NCI-H1092 (cell line): Measurements from ENCODE around the gene TAF5.
A peak's percentile ranks its signal among the peaks of the same experiment; 100 is the strongest.
"Not testable (repeated sequence)": the region's sequence is repeated elsewhere in the genome, so short reads cannot be mapped to it uniquely, and the experiment has no call there.

Source experiments
- DNase-seq: peaks from one replicate; lab custom pipeline; 2025; lab: John Stamatoyannopoulos, UW

Gene TAF5

GRCh38 chr10:103413564-103413963, 45.8 kb downstream of the TAF5 start:
- DNase-seq = no peak

DNA sequence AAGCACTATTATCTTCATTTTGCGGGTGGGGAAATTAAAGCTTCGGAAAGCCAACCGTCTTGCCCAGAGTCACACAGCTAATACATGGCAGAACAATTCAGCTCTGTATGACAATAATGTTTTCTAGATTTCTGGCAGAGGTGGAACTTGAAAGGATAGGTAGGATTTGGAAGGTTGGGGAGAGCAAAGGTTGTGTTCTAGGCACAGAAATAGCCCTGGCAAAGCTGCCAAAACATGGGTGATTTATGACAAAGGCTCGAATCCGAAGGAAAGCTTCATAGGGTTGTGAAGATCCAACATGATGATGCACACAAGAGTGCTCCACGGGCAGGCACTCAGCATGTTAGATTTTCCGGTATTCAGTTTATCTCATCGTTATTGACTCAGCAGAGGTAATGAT, 47.8 kb downstream of the TAF5 start:
- no peak for DNase-seq

- peak; percentile 34 for DNase-seq
Observed at GRCh38 chr10:103416436-103417147, 48.8 kb downstream of the TAF5 start.

GRCh38 chr10:103417148-103417469, 49.3 kb downstream of the TAF5 start:
- not testable (repeated sequence) for DNase-seq

DNA sequence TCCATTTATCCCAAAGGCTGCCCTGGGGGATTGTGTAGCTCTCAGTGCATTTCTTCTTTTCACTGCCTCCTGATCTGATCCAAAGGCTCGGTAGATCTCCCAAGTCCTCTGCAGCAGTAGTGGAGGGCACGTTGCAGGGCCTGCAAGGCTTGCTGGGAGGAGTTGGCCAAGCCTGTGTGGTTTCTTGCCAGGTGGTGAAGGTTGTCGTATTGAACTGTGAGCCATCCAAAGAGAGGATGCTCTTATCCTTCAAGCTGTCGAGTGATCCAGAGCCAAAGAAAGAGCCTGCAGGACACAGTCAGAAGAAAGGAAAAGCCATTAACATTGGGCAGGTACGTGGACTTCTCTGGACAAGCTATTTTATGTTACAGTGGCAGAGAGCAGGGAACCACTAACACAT, 49.8 kb downstream of the TAF5 start:
- no peak for DNase-seq

GRCh38 chr10:103419101-103419500, 51.3 kb downstream of the TAF5 start:
- DNase-seq = no peak

- DNase-seq = no peak
Observed at GRCh38 chr10:103423748-103424147, 56.0 kb downstream of the TAF5 start.

GRCh38 chr10:103427866-103428265, 60.1 kb downstream of the TAF5 start:
- DNase-seq = no peak

DNA sequence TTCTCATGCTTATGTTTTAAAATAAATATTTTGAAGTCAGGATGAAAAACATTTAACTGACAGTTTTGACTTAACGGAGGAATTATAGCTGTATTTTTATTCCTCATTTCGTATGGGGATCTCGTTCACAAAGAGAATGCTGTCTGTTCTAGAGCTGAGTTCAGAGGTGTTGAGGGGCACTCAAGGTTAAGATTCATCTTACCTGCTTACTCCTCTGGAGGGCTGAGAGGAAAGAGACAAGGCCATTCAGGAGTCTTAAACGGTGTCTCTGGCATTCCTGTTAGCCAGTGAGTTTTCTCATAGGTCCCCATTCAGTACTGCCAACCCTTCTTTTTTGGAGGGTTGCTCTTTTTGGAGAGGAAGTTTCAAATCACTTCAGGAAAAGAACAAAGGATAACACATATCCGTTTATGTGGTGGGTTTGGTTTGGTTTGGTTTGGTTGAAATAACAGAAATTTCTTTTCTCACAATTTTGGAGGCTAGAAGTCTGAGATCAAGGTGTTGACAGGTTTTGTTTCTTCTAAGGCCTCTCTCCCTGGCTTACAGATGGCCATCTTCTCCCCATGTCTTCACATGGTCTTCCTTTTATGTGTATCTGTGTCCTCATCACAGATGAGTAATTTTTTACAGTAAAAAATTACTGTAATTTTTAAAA, 61.3 kb downstream of the TAF5 start:
- no peak for DNase-seq

GRCh38 chr10:103429647-103430046, 61.9 kb downstream of the TAF5 start:
- DNase-seq = no peak

DNA sequence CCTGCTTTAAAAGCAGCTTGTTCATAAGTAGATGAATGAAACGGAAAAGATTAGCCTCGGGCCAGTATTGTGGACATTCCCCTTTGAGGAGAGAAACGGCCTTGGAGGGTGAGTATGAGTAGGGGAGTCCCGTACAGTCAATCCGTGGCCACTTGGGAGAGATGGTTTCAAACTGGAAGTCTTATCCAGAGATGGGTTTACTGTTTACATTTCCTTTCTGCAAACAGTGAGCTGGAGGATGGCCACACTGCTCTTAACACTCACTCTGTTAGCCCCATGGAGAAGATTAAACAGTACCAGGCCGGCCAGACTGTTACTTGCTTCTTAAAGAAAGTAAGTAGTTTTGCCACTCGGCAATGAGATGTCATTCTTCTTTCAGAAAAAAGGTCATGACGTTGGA, 64.1 kb downstream of the TAF5 start:
- DNase-seq = no peak

GRCh38 chr10:103433858-103434257, 66.1 kb downstream of the TAF5 start:
- DNase-seq = no peak
